ENCODE results near the gene EPS15. TPM values are rescaled to one million over a fixed set of nuclear protein-coding genes. Genes with fewer than 3 reads are reported as not detected.
A peak's percentile ranks its signal among the peaks of the same experiment; 100 is the strongest.
"Not testable (repeated sequence)": the region's sequence is repeated elsewhere in the genome, so short reads cannot be mapped to it uniquely, and the experiment has no call there.

EPS15 gene
- total and polyA plus RNA-seq, 10 donors: 24.2 to 142 (median 126) TPM

- TF ChIP-seq POLR2A (IDR thresholded peaks at IDR 0.05) (no peak), POLR2AphosphoS5 (IDR thresholded peaks at IDR 0.05) (peak in 1 of 3 donors; percentile 57)
- TF ChIP-seq, protein P1, sequence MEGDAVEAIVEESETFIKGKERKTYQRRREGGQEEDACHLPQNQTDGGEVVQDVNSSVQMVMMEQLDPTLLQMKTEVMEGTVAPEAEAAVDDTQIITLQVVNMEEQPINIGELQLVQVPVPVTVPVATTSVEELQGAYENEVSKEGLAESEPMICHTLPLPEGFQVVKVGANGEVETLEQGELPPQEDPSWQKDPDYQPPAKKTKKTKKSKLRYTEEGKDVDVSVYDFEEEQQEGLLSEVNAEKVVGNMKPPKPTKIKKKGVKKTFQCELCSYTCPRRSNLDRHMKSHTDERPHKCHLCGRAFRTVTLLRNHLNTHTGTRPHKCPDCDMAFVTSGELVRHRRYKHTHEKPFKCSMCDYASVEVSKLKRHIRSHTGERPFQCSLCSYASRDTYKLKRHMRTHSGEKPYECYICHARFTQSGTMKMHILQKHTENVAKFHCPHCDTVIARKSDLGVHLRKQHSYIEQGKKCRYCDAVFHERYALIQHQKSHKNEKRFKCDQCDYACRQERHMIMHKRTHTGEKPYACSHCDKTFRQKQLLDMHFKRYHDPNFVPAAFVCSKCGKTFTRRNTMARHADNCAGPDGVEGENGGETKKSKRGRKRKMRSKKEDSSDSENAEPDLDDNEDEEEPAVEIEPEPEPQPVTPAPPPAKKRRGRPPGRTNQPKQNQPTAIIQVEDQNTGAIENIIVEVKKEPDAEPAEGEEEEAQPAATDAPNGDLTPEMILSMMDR (IDR thresholded peaks at IDR 0.05 in 8 of 11, conservative IDR thresholded peaks at IDR 0.05 in 3 of 11): peak; percentile 41 to 75 (median 63)
- H3K4me1 ChIP-seq: peaks cover 0 to 17% (median 13%) of the 10 kb centered on the region in 6 donors
- H3K27me3 ChIP-seq (replicated peaks in 1 of 7): no peaks in the 10 kb centered on the region
- DNase-seq: no peak
- intact Hi-C loops (cut with DNase I; ENCODE audit: low total_unique reads): no loop called here
- H3K36me3 ChIP-seq: no peaks in the 10 kb centered on the region
- H3K9me3 ChIP-seq: no peaks in the 10 kb centered on the region
- WGBS, 5 donors: 4 to 23% (median 14%) methylated on average over 3 of the region's 3 CpGs
- no peak overlapping the region for H3K4me3 ChIP-seq
- H3K27ac ChIP-seq: peak overlapping the region in 5 of 8 donors; percentile 21 to 41 (median 40)
These were observed 16.0 kb upstream of the EPS15 start for GRCh38 chr1:51535006-51535592.

GRCh38 chr1:51534447-51534846 is 15.4 kb upstream of the EPS15 start:
- peak overlapping the region in 5 of 8 donors; percentile 21 to 41 (median 40) for H3K27ac ChIP-seq
- intact Hi-C loops (cut with DNase I; ENCODE audit: low total_unique reads): no loop called here
- no peak overlapping the region for H3K4me3 ChIP-seq
- no peaks in the 10 kb centered on the region for H3K36me3 ChIP-seq
- DNase-seq: no peak
- H3K9me3 ChIP-seq: no peaks in the 10 kb centered on the region
- TF ChIP-seq POLR2A (IDR thresholded peaks at IDR 0.05) (no peak), POLR2AphosphoS5 (IDR thresholded peaks at IDR 0.05) (no peak)
- TF ChIP-seq, protein P1 (IDR thresholded peaks at IDR 0.05 in 8 of 11, conservative IDR thresholded peaks at IDR 0.05 in 3 of 11): no peak
- H3K4me1 ChIP-seq: peaks cover 0 to 17% (median 13%) of the 10 kb centered on the region in 6 donors
- no peaks in the 10 kb centered on the region for H3K27me3 ChIP-seq (replicated peaks in 1 of 7)
- 52 to 72% (median 62%) methylated on average over 3 of the region's 3 CpGs for WGBS, 5 donors

- Histone ChIP-seq H3K4me3 (no peak overlapping the region), H3K9me3 (no peaks in the 10 kb centered on the region), H3K4me1 (peaks cover 0 to 17% (median 13%) of the 10 kb centered on the region in 6 donors), H3K27ac (no peak overlapping the region), H3K27me3 (replicated peaks in 1 of 7) (no peaks in the 10 kb centered on the region), H3K36me3 (no peaks in the 10 kb centered on the region)
- intact Hi-C loops (cut with DNase I; ENCODE audit: low total_unique reads): no loop called here
- no peak for DNase-seq
- 92 to 100% (median 100%) methylated on average over 1 of the region's 1 CpG for WGBS, 5 donors
- TF ChIP-seq POLR2AphosphoS5 (IDR thresholded peaks at IDR 0.05) (no peak), POLR2A (IDR thresholded peaks at IDR 0.05) (no peak)
- TF ChIP-seq, protein P1 (IDR thresholded peaks at IDR 0.05 in 8 of 11, conservative IDR thresholded peaks at IDR 0.05 in 3 of 11): no peak
These were observed 13.8 kb upstream of the EPS15 start for GRCh38 chr1:51532853-51533252.

- intact Hi-C loops (cut with DNase I; ENCODE audit: low total_unique reads); DNase-seq; H3K36me3 ChIP-seq; H3K9me3 ChIP-seq; H3K27me3 ChIP-seq (replicated peaks in 1 of 7); H3K27ac ChIP-seq; H3K4me3 ChIP-seq: not testable (repeated sequence)
- H3K4me1 ChIP-seq: peaks cover 0 to 16% (median 13%) of the 10 kb centered on the region in 6 donors
- WGBS, 5 donors: 90 to 97% (median 95%) methylated on average over 4 of the region's 4 CpGs
These were observed 11.4 kb upstream of the EPS15 start for GRCh38 chr1:51530447-51530846.

Measured in spleen (tissue), 11 donors.